Measurements from ENCODE around the gene IL24.

The IL24 gene

DNA sequence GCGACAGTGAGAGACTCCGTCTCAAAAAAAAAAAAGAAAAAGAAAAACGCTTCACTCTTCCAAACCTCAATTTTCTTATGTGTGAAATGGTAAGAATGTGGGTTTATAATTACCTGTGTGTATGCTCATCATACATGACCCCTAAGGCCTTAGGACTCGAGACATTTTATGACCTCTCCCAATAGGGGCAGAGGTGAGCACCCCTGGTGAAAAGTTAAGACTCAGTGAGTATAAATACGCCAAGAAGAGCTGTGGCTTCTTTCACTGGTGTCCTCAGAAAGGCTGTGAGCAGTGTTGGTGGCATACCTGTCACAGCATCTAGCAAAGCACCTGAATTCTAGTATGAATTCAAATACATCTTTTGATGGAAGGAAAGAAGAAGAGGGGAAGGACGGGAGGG lies 32.3 kb downstream of the IL24 start:
- no peak overlapping the region for H3K4me3 Mint-ChIP-seq
- no peaks in the 10 kb centered on the region for H3K36me3 Mint-ChIP-seq (ENCODE audit: low read depth)
- no peaks in the 10 kb centered on the region for H3K9me3 Mint-ChIP-seq
- DNase-seq = no peak
- H3K27me3 Mint-ChIP-seq (ENCODE audit: low read depth, poor library complexity) = peaks cover 17% of the 10 kb centered on the region
- TF ChIP-seq, protein P1, sequence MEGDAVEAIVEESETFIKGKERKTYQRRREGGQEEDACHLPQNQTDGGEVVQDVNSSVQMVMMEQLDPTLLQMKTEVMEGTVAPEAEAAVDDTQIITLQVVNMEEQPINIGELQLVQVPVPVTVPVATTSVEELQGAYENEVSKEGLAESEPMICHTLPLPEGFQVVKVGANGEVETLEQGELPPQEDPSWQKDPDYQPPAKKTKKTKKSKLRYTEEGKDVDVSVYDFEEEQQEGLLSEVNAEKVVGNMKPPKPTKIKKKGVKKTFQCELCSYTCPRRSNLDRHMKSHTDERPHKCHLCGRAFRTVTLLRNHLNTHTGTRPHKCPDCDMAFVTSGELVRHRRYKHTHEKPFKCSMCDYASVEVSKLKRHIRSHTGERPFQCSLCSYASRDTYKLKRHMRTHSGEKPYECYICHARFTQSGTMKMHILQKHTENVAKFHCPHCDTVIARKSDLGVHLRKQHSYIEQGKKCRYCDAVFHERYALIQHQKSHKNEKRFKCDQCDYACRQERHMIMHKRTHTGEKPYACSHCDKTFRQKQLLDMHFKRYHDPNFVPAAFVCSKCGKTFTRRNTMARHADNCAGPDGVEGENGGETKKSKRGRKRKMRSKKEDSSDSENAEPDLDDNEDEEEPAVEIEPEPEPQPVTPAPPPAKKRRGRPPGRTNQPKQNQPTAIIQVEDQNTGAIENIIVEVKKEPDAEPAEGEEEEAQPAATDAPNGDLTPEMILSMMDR (IDR thresholded peaks at IDR 0.05) = no peak
- peaks cover 27% of the 10 kb centered on the region for H3K4me1 Mint-ChIP-seq
- H3K27ac Mint-ChIP-seq = no peak overlapping the region

DNA sequence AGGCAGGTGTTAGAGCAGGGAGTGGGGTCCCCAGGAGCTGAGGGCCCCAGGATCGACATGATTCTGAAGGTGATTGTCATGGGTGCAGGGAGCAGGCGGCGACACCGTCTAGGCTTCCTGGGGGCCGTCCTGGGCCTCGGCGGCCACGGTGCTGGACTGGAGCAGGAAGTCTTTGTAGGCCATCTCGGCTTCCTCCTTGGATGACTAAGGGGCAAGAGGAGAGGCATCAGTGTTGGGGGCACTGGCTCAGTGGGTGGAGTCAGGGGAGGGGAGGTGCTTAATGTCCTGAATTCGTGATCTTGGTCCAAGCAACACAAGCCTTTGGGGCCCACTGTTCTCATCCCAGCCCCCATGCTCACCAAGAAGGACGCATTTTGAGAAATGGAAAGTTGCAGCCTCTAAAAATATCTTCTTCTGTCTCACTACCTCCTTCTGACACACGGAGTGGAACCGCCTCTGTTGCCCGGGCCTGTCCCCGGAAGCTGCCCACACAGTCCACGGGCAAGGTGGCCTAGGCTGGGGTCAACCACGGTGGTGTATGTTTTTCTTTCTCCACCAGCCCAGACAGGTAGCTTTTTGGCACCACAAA lies 33.1 kb downstream of the IL24 start:
- no peak for DNase-seq
- no peaks in the 10 kb centered on the region for H3K9me3 Mint-ChIP-seq
- H3K36me3 Mint-ChIP-seq (ENCODE audit: low read depth) = no peaks in the 10 kb centered on the region
- no peak overlapping the region for H3K4me3 Mint-ChIP-seq
- TF ChIP-seq, protein P1 (IDR thresholded peaks at IDR 0.05) = no peak
- H3K27ac Mint-ChIP-seq = peak overlapping the region; percentile 68
- peaks cover 17% of the 10 kb centered on the region for H3K27me3 Mint-ChIP-seq (ENCODE audit: low read depth, poor library complexity)
- peaks cover 27% of the 10 kb centered on the region for H3K4me1 Mint-ChIP-seq

DNA sequence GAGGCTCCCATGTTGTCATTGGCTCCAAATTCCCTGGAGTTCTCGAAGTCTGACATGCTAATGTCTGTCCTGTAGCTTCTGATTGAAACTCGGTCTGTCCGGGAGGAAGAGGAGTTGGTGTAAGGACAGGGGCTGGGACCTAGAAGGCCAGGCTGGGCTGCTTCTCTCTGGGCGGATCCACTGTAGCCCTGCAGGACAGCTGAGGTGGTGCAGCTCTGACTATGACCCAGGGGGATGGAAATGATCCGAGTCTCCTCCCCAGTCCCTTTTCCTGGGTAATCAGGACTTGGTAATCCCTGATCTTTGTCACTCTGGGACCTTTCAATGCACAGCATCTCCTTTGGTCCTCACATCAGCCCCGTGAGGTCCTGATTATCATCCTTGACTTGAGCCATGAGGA lies 34.5 kb downstream of the IL24 start:
- H3K27ac Mint-ChIP-seq = peak overlapping the region; percentile 89
- TF ChIP-seq, protein P1 (IDR thresholded peaks at IDR 0.05) = no peak
- peaks cover 21% of the 10 kb centered on the region for H3K27me3 Mint-ChIP-seq (ENCODE audit: low read depth, poor library complexity)
- H3K4me1 Mint-ChIP-seq = peaks cover 27% of the 10 kb centered on the region
- DNase-seq = no peak
- no peaks in the 10 kb centered on the region for H3K36me3 Mint-ChIP-seq (ENCODE audit: low read depth)
- H3K4me3 Mint-ChIP-seq = no peak overlapping the region
- H3K9me3 Mint-ChIP-seq = no peaks in the 10 kb centered on the region

DNA sequence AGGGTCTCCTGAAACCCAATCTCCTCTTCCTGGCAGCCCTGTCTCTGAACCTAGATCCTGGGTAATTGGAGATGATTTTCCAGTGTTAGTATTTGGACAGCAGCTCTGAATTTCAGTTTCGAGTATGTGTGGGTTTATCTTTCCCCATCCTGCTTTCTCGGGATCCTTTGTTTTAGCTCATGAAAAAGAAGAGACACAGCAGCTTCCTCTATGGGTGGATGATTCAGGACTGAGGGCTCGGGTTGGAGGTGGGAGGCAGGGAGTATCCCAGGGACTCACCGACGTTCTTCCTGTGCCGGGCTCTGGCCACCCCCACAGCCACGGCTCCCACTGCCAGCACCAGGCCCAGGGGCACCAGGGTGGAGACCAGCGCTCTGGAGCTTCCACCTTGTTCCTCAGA lies 34.9 kb downstream of the IL24 start:
- Mint-ChIP-seq H3K36me3 (ENCODE audit: low read depth) (no peaks in the 10 kb centered on the region), H3K4me3 (no peak overlapping the region), H3K27ac (peak overlapping the region; percentile 89), H3K9me3 (no peaks in the 10 kb centered on the region), H3K27me3 (ENCODE audit: low read depth, poor library complexity) (peaks cover 21% of the 10 kb centered on the region), H3K4me1 (peaks cover 27% of the 10 kb centered on the region)
- TF ChIP-seq, protein P1 (IDR thresholded peaks at IDR 0.05) = no peak
- no peak for DNase-seq

DNA sequence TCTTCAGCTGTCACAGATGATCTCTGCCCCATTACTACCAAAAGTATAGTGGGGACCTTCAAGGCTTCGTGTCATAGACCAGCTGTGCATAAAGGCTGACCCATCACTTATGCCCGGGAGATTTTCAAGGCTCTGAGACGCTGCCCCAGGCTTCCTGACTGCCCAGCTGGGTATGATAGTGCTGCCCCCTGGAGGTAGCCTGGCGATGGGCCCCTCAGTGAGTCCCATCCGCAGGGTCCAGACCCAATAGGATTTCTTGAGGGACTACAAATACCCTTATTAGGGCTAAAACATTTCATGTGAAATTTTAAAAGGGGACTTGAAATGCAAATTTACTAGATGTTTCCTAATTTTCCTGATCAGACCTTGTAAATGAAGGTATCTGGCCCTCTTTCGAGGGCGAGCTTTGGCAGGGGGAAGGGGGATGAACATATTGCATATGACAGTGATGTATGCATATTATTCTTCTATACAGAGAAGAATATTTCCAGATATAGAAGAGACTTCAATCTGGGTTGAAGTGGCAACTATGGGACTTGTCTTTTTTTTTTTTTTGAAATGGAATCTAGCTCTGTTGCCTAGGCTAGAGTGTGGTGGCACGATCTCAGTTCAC lies 36.2 kb downstream of the IL24 start:
- H3K9me3 Mint-ChIP-seq = no peaks in the 10 kb centered on the region
- H3K27ac Mint-ChIP-seq = no peak overlapping the region
- peaks cover 28% of the 10 kb centered on the region for H3K27me3 Mint-ChIP-seq (ENCODE audit: low read depth, poor library complexity)
- DNase-seq = peak; percentile 25
- H3K4me3 Mint-ChIP-seq = no peak overlapping the region
- TF ChIP-seq, protein P1 (IDR thresholded peaks at IDR 0.05) = peak; percentile 35
- peaks cover 27% of the 10 kb centered on the region for H3K4me1 Mint-ChIP-seq
- no peaks in the 10 kb centered on the region for H3K36me3 Mint-ChIP-seq (ENCODE audit: low read depth)
